T-helper 2 cell treated with Interferon-gamma antibody and Interleukin-4, amounts not matched to agents 100 ng/mL and 5 ng/mL, for 36 hours (primary cell): Measurements from ENCODE around the gene NPTN. TPM values are rescaled to one million over a fixed set of nuclear protein-coding genes. Genes with fewer than 3 reads are reported as not detected.

Source experiments
- intact Hi-C: fragments of 100-400 bp; cut with micrococcal nuclease; formaldehyde crosslinking; loops from one replicate; pipeline ENCODE4 v1.15.1; 2023
- total RNA-seq: library from RNA; stranded (reverse); gene quantifications from 2 replicates; pipeline ENCODE4 v1.2.3, GENCODE V29; 2022

The NPTN gene
- total RNA-seq, 1 donor from 2014 or later: 42.5 TPM

DNA sequence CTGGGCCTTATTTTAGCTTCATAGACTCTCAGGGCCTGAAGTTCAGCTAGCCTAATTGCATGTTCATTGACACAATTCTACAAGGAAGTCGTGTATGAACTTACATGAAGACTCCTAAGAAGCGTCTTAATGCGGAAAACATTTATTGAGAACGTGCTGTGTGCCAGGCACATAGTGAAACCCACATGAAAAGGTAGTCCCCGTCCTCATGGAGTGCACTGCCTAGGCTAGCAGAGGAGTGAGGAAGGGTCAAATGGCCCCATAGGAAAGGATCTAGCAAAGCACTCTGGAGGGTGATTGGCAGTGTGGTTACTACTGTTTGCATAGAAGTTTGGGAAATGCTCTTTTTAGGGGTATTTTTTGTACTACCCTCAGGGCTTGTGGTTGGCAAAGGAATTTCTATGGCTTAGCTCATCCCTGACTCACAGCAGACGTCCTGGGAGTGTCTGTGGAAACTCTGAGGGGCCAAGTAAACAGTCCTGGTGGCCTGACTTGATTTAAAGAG lies 854 bp upstream of the NPTN start:
- intact Hi-C loops: loop anchor here (5.0 to 10.0 kb wide), 4 partner anchors 389 to 1409 kb away; partner anchors contain the start of genes ADPGK and NEO1

DNA sequence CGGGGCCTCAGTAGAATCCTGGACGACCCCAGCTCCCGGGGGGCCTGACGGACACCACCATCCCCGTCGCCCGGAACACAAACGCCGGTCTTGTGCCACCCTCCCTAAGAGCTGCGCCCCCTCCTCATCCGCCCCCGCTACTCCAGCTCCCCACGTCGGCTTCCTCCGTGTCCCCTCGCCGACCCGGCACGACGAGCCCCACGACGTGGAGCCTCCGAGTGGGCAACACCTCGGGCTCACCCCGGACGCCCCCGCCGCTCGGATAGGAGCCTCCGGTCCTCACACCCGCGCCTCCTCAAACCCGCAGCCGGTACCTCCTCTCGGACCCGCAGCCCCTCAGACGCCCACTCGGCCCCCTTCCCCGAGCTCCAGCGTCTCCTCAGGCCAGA lies 525 bp downstream of the NPTN start:
- intact Hi-C loops: loop anchor here (5.0 to 10.0 kb wide), 4 partner anchors 388 to 1408 kb away; partner anchors contain the start of genes ADPGK and NEO1

DNA sequence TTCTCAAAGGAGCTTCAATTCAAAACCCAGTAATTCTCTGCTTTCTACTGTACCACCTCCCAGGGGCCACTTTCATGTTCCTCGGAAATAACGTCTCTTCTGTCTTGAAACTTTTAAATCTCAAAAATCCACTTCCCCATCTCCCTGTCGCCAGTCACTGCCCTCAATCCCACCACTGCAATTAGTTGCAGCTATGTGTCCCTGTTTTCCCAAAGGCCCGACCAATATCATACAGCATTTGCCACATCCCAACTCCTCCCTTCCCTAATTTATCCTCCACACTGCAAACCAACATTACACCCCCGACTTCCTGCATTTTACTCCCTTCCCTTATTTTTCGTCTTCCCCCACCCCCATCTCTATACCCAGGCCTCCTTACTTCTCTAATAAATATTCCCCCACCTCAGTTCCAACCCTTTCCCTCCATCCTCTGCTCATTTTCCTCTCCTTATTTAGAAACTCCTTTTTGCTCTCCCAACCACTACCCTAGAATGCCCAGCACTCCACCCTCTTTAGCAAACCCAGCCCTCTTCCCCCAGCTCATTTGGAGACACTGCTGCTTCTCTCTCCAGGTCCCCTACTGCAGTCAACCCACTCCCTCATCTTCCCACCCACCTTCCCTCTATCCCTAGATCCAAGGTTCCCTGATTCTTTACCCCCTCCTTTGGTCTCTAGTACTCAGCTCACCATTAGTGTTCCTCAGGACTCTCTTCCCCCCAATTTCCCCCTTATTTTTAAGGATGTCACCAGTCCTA lies 1.1 kb downstream of the NPTN start:
- intact Hi-C loops: loop anchor here (5.0 to 10.0 kb wide), 4 partner anchors 387 to 1407 kb away; partner anchors contain the start of genes ADPGK and NEO1

DNA sequence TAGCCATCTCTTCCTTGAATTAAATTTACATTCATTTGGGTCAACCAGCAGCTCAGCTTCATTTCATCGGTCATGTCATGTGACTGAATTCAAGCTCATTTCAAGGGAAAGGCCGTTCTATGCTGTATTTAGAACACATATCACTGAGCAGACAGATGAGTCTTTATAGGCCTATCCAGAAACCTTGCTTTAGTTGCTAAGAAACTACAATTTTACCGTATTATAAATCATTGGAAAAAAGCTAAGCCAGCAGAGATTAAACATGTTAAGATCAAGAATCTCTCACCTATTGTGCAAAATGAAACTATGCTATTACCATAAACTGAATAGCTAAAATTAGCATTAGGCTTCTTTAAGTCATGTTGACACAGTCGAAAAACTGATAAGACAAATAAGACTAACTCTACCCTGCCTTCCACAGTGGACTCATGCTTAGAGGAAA lies 2.2 kb downstream of the NPTN start:
- intact Hi-C loops: loop anchor here (5.0 to 10.0 kb wide), 4 partner anchors 386 to 1406 kb away; partner anchors contain the start of genes ADPGK and NEO1

DNA sequence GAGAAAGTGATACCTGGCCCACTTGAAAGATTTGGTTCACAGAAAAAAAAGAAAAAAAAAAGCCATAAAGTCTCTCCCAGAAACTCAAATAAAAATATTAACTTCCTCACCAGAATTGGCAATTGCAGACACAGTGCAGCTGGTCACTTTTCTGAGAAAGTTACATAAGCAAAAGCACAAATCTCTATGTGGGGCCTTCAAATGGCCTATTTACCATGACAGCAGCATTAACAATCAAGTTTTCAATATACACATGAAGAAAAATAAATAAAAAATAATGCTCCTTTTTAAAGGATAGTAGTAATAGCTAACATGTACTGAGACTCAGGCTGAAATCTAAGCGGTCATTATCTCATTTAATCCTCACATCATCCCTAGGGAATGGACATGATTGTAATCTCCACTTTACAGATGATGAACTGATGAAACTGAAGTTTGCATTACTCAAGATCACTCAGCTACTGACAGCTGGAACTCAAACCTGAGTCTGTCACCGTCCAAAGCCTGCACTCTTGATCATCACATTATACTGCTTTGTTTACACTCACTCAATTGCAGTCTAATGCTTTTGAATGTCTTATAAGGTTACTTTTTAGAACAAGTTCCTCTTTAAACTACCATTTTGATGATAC lies 3.3 kb downstream of the NPTN start:
- intact Hi-C loops: loop anchor here (5.0 to 10.0 kb wide), 4 partner anchors 385 to 1405 kb away; partner anchors contain the start of genes ADPGK and NEO1

DNA sequence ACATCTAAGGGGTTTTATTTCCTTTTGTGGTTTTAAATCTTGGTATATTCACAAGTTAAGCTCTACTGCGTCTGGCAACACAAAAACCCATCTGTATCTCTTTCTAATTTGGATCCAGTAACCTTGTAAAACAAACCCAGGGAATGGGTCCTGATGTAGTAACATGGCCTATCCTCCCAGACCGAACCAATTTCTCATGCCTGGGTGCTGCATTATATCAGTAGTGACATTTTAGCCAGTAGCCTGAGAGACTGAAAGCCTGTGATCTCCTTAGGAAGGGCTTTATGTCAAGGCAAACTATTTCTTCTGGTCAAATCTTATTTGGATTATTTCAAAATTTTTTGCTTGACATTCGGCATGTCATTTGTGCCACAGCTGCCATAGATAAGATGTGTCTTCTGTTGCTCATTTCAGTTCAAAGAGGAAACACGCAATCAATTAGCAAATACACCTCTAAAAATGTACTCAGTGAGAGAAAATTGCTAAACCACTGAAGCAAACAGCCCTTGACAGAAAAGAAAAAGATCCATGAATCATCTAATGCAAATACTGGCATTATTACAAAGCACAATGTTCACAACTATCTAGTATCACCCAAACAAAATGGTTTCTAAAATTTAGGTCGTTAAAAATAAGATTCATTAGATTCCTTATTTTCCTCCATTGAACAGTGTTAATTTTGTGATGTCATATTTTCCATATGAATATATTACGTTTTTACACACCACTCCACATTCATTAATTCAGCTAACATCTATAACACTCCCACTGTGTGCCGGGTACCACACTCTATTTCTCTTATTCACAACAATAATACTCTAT lies 4.0 kb downstream of the NPTN start:
- intact Hi-C loops: no loop called here

DNA sequence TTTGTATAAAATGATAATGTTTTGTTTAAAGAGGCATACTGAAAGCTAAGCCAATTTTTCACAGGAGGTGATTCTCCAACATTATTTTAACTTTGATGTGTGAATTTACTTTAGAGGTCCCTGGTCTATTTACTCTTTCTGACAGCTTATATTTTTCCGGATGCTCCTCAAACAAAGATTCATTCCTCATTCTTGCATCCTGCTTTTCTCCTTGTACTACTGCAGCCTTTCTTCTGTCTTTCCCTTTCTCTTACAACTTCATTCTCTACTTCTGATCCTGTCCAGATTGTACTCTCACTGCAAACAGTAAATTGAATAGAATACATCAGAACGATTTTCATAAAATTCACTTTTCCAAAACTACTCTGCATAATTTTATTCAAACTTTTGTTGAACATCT lies 5.1 kb downstream of the NPTN start:
- intact Hi-C loops: no loop called here

DNA sequence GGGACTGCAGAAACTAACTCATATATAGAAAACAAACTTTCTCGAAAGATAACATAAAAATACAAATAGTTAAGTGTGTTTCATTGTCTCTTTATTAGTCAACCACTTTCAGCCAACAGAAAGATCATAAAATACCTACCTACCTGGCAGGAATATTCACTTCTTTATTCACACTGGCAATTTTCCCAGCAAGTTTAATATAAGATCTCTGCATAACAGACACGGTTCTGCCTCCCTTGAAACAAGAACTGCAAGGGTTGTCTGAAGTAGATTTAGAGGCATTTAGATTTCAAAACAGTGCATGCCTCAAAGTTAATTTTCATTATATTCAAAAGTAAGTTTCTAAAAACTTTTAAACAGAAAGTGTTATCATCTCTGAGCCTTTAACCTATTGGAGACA lies 7.1 kb downstream of the NPTN start:
- intact Hi-C loops: no loop called here

DNA sequence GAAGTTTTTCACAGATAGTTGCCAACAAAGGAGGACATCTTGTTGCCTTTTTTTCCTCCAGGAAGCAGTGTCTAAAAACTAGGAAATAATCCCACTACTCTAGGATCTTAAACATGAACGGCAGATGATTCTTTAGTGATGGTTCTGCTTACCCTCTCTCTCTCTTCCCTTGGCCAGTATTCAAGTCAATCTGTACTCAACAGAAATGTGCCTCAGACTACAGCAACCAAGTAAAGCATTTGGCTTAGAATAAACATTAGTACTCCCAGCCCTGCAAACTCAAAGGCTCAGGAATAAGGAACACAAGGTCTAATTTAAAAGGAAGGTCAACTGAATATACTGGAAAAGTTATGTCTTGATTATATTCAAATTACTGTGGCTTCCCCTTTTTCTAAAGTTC lies 8.7 kb downstream of the NPTN start:
- intact Hi-C loops: no loop called here

DNA sequence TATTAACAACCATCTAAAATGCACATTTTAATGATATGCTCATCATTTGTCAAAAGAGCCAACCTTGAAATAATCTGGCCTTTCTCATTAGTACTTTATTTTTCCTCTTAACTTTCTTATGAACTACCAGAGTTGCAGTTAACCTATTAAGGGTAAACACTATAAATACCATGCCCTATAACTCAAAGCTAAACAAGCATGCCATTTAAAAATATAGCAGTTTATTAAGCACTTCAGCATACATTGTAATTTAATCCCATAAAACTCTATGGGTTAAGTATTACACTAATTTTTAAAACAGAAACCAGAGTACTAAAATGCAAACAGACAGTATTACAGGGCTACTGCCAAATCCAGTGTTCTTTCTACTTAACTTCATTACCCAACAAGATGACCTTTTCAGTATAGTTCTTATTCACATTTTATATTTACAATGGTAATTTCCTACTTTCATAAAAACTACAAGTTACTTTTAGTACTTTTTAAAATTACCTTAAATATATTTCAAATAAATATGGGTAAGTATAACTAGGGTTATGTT lies 11.8 kb downstream of the NPTN start:
- intact Hi-C loops: no loop called here

DNA sequence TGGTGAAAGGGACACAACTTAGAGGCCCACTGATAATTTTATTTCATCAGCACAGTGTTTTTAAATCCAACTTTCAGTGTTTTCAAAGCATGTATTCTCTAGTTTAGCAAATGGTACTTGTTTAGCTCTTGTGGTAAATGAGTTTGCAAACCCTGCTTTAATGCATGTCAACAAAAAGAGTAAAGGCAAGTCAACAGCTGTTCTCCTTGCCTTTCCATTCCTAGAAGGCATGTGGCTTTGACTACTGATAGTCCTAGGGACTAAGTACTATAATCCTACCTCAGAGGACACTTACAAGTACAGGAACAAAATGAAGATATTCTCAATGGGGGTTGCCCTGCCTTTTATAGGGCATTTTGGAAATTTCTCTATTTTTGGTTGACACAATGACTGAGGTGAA lies 13.1 kb downstream of the NPTN start:
- intact Hi-C loops: no loop called here

DNA sequence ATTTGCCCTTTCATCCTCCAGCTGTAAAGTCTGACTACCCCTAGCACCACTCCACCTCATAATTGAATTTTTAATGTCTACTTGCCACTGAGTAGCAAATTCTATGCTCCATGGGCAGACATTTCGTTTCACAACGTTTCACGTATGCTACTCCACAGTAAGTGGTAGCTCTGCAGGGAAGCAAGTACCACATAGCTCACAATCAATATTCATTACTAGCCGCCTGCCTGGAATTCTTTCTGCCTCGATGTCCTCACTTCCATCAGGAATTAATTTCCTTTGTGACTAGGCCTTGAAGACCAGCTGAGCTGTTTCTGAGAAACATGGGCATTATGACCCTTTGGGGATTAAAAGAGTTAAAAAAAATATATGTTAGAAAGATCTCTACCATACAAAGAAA lies 15.3 kb downstream of the NPTN start:
- intact Hi-C loops: no loop called here

DNA sequence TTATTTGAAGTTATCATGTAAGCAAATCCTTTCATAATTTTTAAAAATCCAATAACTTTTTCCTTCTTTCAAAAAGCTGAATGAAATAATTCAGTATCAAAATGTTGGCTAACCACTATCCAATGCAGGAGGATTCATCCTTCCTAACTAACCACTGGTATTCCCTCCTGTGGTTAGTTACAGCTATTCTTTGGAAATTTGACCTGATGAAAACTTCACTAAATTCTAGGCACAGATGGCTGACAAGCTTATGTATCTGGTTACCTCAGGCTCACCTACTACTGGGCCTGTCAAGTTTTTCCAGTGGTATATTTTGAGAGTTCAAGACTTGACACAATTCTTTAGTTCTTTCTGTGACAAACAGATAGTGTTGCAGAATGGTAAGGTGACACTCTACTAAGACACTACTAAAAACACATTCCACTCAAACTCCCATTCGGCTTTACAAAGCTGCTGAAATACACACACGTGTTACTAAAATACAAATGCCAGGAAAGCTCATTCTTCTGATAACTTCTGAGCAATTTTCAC lies 15.8 kb downstream of the NPTN start:
- intact Hi-C loops: no loop called here

DNA sequence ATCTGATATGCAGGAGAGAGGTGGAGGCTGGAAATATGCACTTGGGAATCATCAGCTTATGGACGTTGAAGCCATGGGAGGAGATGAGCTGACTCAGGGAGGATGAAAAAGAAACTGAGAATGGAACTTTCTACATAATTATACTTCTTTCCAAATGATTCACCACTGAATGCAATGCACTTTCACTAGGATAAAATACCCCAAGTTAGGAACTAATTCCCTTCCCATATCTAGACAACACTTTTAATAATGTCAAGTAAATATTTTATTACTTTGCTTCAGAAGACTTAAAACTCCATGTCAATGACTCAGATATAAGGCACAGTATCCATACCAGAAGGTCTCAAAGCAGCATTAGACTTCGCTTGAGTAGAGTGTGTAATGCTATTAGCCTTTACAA lies 24.2 kb downstream of the NPTN start:
- intact Hi-C loops: no loop called here

DNA sequence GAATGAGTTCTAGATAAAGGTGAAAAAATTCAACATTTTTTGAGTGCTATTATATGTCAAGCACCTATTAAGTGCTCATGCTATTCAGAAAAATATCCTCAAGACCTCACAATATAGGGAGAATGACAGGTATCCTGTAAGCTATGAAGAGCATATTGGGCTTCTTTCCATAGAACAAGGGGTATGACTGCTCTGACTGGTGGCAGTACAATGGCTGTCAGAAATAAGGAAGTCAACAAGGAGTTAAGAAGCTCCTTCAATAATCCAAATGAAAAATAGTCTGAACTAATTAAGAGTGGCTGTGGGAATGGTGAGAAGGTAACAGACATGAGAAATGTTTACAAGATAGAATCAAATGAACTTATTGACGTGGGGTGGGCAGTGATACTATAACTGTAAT lies 24.7 kb downstream of the NPTN start:
- intact Hi-C loops: no loop called here

DNA sequence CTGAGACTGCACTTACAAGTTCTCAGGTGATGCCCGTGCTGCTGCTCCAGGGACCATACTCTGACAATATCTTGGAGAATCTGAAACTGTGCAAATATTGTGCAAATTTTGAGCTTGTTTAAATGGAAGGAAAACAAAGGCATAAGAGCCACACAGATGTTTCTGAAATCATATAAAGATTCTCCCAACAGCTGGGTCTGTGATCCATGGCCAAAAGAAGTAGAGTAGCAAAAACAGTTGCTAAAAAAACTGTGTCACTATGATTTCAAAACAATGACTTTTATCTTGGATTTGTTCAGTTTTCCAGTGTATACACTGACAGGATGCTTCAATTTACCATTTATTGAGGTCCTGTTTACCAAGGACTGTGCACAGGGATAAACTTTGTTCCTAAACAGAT lies 25.3 kb downstream of the NPTN start:
- intact Hi-C loops: no loop called here

DNA sequence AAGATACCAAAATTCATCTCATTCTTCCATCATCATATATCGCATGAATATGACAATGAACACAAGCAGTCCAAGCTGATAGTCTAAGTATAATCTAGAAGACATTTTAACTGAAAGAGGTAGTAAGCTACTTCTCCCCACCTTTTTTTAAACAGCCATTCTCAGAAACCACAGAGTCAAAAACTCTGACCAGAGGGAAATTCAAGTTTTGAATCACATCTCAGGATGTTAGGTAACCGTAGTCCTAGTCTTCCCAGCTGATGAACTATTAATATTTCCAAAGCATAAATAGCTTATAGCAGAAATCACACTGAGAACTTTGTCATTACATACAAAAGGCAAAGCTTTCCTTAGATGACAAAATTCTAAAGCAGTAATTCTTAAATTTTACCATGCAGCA lies 25.8 kb downstream of the NPTN start:
- intact Hi-C loops: no loop called here

DNA sequence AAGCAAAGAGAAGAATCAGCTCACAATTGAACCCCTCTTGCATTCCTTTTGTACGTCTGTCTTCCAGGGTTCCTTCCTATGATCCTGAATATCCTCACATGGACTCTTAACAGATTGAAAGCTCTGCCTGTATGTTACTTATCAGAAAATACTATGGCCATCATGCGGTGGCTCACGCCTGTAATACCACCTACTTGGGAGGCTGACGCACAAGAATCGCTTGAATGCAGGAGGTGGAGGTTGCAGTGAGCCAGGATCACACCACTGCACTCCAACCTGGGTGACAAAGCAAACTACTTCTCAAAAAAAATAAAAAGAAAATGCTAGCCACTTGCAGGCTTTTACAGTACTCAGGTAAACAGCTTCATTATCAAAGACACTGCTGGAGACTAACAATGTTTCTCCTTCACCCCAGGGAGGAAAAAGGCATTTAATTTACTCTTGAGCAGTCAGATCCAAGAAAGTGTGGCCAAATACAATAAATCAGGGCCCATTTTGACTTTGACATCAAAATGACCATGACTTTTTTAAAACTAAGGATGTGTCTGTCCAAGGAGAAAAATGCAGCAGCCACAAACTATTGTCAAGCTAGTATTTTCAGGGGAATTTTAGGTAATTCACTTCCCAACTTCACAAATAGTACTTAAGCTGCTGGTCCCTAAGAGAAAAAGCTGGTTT lies 27.3 kb downstream of the NPTN start:
- intact Hi-C loops: no loop called here

DNA sequence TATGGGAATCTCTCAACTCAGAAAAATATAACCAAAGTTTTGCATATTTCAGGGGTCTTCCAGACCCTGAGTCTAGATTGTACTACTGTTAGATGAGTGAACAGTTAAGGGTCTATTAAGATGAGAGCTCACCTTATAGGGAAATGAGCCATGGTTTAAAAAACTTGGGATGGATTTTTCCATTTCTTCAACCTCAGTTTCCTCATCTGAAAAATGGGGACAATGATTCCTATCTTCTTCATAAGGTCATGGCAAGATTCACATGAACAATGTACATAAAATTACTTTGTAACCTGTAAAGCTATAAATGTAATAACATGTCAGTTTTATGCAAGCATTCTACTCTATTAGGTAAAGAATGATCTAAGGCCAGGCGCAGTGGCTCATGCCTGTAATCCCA lies 28.7 kb downstream of the NPTN start:
- intact Hi-C loops: no loop called here

DNA sequence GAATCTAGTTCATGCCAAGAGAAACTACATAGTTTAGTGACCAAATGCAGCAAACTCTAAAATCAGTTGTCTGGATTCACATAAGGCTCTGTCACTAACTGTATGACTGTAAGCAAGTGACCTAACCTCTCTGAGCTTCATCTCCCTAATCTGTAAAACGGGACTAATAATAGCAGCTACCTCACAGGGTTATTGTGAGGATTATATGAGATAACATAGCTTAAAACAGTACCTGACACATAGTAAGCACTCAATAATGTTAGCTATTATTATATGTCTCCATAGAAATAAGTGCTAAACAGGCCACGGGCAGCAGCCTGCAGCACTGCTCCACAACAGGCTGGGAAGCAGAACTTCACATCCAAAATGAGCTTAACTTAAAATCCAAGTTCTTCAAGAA lies 30.2 kb downstream of the NPTN start:
- intact Hi-C loops: no loop called here
